GM12875 (cell line): Measurements from ENCODE around the gene CCDC187.

Experiments used
- H3K4me3 ChIP-seq: one replicate; pipeline ENCODE4 v1.5.1; 2011; ENCODE audit warnings: low read depth, low read length, control low read depth
- CTCF ChIP-seq: IDR thresholded peaks from 2 replicates; pipeline ENCODE4 v1.5.1; 2011; ENCODE audit warnings: low read depth, mild to moderate bottlenecking, control low read depth, inconsistent platforms, low read length, moderate library complexity, borderline replicate concordance; ENCODE audit not compliant: insufficient read depth

CCDC187 gene

GRCh38 chr9:136307215-136307750, 3.4 kb upstream of the CCDC187 start:
- no peak for TF ChIP-seq CTCF
- no peak overlapping the region for H3K4me3 ChIP-seq

- no peak overlapping the region for H3K4me3 ChIP-seq
- TF ChIP-seq CTCF = no peak
Measured at GRCh38 chr9:136306211-136307208, 2.6 kb upstream of the CCDC187 start.

GRCh38 chr9:136305804-136306203, 1.9 kb upstream of the CCDC187 start:
- H3K4me3 ChIP-seq = no peak overlapping the region
- no peak for TF ChIP-seq CTCF

- H3K4me3 ChIP-seq = no peak overlapping the region
- TF ChIP-seq CTCF = no peak
Measured at GRCh38 chr9:136304981-136305380, 1.1 kb upstream of the CCDC187 start.

- no peak overlapping the region for H3K4me3 ChIP-seq
- no peak for TF ChIP-seq CTCF
Measured at GRCh38 chr9:136304456-136304855, 562 bp upstream of the CCDC187 start.

GRCh38 chr9:136303066-136303824, 649 bp downstream of the CCDC187 start:
- TF ChIP-seq CTCF = no peak
- H3K4me3 ChIP-seq = no peak overlapping the region
